B cell (primary cell): ENCODE data around the gene CDKN2AIPNL. TPM values are rescaled to one million over a fixed set of nuclear protein-coding genes. Genes with fewer than 3 reads are reported as not detected.

Experiments
- ATAC-seq: fragments of 200-7000 bp; cut with Tn5 transposase; one replicate; pipeline ENCODE4 v1.10.0; 2021; ENCODE audit warnings: low read depth, mild to moderate bottlenecking, moderate number of reproducible peaks, moderate library complexity
- CTCF ChIA-PET: fragments of 350-600 bp; sonication (Branson Sonifier 250); formaldehyde crosslinking; loops from one replicate; lab custom pipeline; 2021; ENCODE audit warnings: antibody characterized with exemption, inconsistent platforms; lab: Charles Lee
- POLR2A ChIA-PET: fragments of 350-600 bp; sonication (Branson Sonifier 250); formaldehyde crosslinking; loops from one replicate; lab custom pipeline; 2021; ENCODE audit warnings: antibody characterized with exemption; lab: Charles Lee
- DNase-seq: peaks from one replicate; pipeline ENCODE4 v3.0.0; 2013
- H2AFZ ChIP-seq: 2 replicates; pipeline ENCODE4 v1.6.1; 2012; ENCODE audit warnings: mild to moderate bottlenecking, low read depth, low read length; ENCODE audit not compliant: insufficient read depth, poor library complexity, severe bottlenecking
- H3K27ac ChIP-seq, 2 donors: 1 replicate in 1 of 2; 2 replicates in 1 of 2; pipeline ENCODE4 v1.5.1; 2012 to 2013; ENCODE audit warnings: low read length in 2 of 2, mild to moderate bottlenecking in 2 of 2, moderate library complexity in 1 of 2
- H3K27me3 ChIP-seq, 4 experiments: fragments of 200-600 bp in 1 of 4; sonication (generic) in 1 of 4; replicated peaks in 1 of 4; 1 replicate in 2 of 4; 2 replicates in 2 of 4; pipeline versions ENCODE4 v1.6.1 to v1.7.0; 2013 to 2016; ENCODE audit warnings: low read length in 3 of 4, mild to moderate bottlenecking in 2 of 4, mixed read lengths in 1 of 4, moderate library complexity in 1 of 4; ENCODE audit not compliant: insufficient read depth in 4 of 4, control insufficient read depth in 3 of 4; ENCODE audit errors: control extremely low read depth in 1 of 4
- H3K36me3 ChIP-seq, 2 experiments: replicated peaks in 1 of 2; 1 replicate in 1 of 2; 2 replicates in 1 of 2; pipeline versions ENCODE4 v1.6.1 to v1.7.1; 2013; ENCODE audit warnings: low read length in 1 of 2; ENCODE audit not compliant: insufficient read depth in 2 of 2, control insufficient read depth in 1 of 2; ENCODE audit errors: control extremely low read depth in 1 of 2, extremely low read depth in 1 of 2
- H3K4me1 ChIP-seq, 2 donors: fragments of 200-600 bp in 1 of 2; sonication (generic) in 1 of 2; 1 replicate in 1 of 2; 2 replicates in 1 of 2; pipeline versions ENCODE4 v1.5.1 to v1.6.1; 2013 to 2017; ENCODE audit warnings: low read length in 2 of 2; ENCODE audit not compliant: control insufficient read depth in 2 of 2, insufficient read depth in 2 of 2
- H3K4me2 ChIP-seq: replicated peaks from 2 replicates; pipeline ENCODE3; 2012; ENCODE audit warnings: mild to moderate bottlenecking, low read depth, low read length; ENCODE audit not compliant: poor library complexity, severe bottlenecking
- H3K4me3 ChIP-seq, 5 experiments: fragments of 200-600 bp in 1 of 5; sonication (generic) in 1 of 5; 1 replicate in 3 of 5; 2 replicates in 2 of 5; pipeline versions ENCODE4 v1.5.1 to v1.7.0; 2011 to 2016; ENCODE audit warnings: low read length in 4 of 5, mild to moderate bottlenecking in 4 of 5, low read depth in 2 of 5, control low read depth in 1 of 5, moderate library complexity in 1 of 5; ENCODE audit not compliant: insufficient read depth in 1 of 5; ENCODE audit errors: control extremely low read depth in 1 of 5, extremely low read depth in 1 of 5
- H3K79me2 ChIP-seq: fragments of 200-600 bp; sonication (generic); one replicate; pipeline ENCODE4 v1.6.0; 2016; ENCODE audit warnings: low read length; ENCODE audit not compliant: control insufficient read depth, insufficient read depth
- H3K9ac ChIP-seq: fragments of 200-600 bp; sonication (generic); 2 replicates; pipeline ENCODE4 v1.6.1; 2017; ENCODE audit warnings: mild to moderate bottlenecking, low read length, moderate library complexity
- H3K9me3 ChIP-seq, 3 donors: one replicate each; pipeline versions ENCODE4 v1.6.1 to v1.7.1; 2013; ENCODE audit warnings: low read length in 2 of 3; ENCODE audit not compliant: control insufficient read depth in 2 of 3, insufficient read depth in 1 of 3; ENCODE audit errors: control extremely low read depth in 1 of 3
- H4K20me1 ChIP-seq: 2 replicates; pipeline ENCODE4 v1.6.0; 2012; ENCODE audit warnings: mild to moderate bottlenecking, low read length; ENCODE audit not compliant: insufficient read depth, control insufficient read depth, poor library complexity, severe bottlenecking
- H3K27ac Mint-ChIP-seq: one replicate; pipeline ENCODE4 v1.8.0; 2021; ENCODE audit warnings: mixed read lengths
- H3K27me3 Mint-ChIP-seq: one replicate; pipeline ENCODE4 v1.8.0; 2021; ENCODE audit warnings: mixed read lengths
- H3K4me1 Mint-ChIP-seq: one replicate; pipeline ENCODE4 v1.8.0; 2021; ENCODE audit warnings: mixed read lengths
- H3K4me3 Mint-ChIP-seq: one replicate; pipeline ENCODE4 v1.8.0; 2021; ENCODE audit warnings: mixed read lengths
- H3K9me3 Mint-ChIP-seq: one replicate; pipeline ENCODE4 v1.8.0; 2022; ENCODE audit warnings: mixed read lengths; ENCODE audit not compliant: insufficient read depth
- EZH2 ChIP-seq: IDR thresholded peaks from 2 replicates; pipeline ENCODE4 v1.6.1; 2012; ENCODE audit warnings: borderline replicate concordance, low read depth, mild to moderate bottlenecking, moderate library complexity, low read length; ENCODE audit not compliant: insufficient read depth, poor library complexity, severe bottlenecking
- WGBS: methylation state at CpG from one replicate; pipeline ENCODE4 v1.1.5; 2013; ENCODE audit warnings: missing lambda C conversion rate; ENCODE audit not compliant: insufficient coverage; 5-methylcytosine and 5-hydroxymethylcytosine counted together
- intact Hi-C: fragments of 100-400 bp; cut with micrococcal nuclease; formaldehyde crosslinking; loops from one replicate; pipeline ENCODE4 v1.10.0; 2022
- polyA plus RNA-seq: library from polyadenylated mRNA; depleted of rRNA; stranded (reverse); fragments of >200 nt; gene quantifications from 2 replicates; pipeline ENCODE4 v1.2.3, GENCODE V29; 2012
- total RNA-seq, 2 donors: library from RNA; stranded (reverse); fragments of 120-200 nt in 1 of 2; gene quantifications; 1 replicate in 1 of 2; 2 replicates in 1 of 2; pipeline versions ENCODE4 v1.2.3 to v1.2.4, GENCODE V29; 2013 to 2022
- TF ChIP-seq, protein P1 (sequence below): fragments of 200-600 bp; IDR thresholded peaks from one replicate; pipeline ENCODE4 v1.8.0; 2022; ENCODE audit warnings: antibody characterized with exemption, mild to moderate bottlenecking

The CDKN2AIPNL gene
- total and polyA plus RNA-seq, 2 donors (not counting 1 experiment from before 2014, with no cell fraction given) = 11.2 to 17.2 TPM

DNA sequence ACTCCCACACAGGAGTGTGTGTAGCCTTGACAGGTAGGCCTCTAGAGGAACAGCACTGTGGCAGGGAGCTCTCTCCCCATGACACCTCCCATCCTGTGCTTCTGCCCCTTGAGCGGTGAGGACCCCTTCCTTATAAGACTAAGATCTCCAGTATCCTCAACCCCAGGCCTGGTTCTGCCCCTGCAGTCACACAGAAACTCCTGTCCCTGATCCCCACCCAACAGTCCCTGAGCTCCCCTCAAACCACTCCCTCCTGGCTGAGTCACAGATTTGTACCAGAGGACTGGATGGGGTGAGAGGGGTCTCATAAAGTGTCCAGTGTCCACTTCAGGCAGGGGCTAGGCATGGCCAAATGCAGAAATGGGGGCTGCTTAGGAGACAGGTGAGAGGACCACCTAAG is 47.8 kb upstream of the CDKN2AIPNL start:
- no peak overlapping the region for H3K4me2 ChIP-seq
- H3K27me3 ChIP-seq = no peaks in the 10 kb centered on the region
- no peaks in the 10 kb centered on the region for H3K27me3 Mint-ChIP-seq
- no peak overlapping the region for H2AFZ ChIP-seq
- TF ChIP-seq, protein P1, sequence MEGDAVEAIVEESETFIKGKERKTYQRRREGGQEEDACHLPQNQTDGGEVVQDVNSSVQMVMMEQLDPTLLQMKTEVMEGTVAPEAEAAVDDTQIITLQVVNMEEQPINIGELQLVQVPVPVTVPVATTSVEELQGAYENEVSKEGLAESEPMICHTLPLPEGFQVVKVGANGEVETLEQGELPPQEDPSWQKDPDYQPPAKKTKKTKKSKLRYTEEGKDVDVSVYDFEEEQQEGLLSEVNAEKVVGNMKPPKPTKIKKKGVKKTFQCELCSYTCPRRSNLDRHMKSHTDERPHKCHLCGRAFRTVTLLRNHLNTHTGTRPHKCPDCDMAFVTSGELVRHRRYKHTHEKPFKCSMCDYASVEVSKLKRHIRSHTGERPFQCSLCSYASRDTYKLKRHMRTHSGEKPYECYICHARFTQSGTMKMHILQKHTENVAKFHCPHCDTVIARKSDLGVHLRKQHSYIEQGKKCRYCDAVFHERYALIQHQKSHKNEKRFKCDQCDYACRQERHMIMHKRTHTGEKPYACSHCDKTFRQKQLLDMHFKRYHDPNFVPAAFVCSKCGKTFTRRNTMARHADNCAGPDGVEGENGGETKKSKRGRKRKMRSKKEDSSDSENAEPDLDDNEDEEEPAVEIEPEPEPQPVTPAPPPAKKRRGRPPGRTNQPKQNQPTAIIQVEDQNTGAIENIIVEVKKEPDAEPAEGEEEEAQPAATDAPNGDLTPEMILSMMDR = no peak
- TF ChIP-seq EZH2 = no peak
- H3K9ac ChIP-seq = no peak overlapping the region
- no peak for ATAC-seq
- no peak overlapping the region for H3K27ac ChIP-seq
- POLR2A ChIA-PET = interaction anchor here (0.7 kb wide), 1 partner anchor 8 kb away, joined by 3 read pairs; no protein-coding TSS in a partner anchor
- WGBS = 100% methylated on average over 1 of the region's 1 CpG
- no peaks in the 10 kb centered on the region for H3K36me3 ChIP-seq
- peaks cover 9 to 11% of the 10 kb centered on the region in 2 donors for H3K4me1 ChIP-seq
- no peaks in the 10 kb centered on the region for H3K79me2 ChIP-seq
- H3K4me1 Mint-ChIP-seq = peaks cover 16% of the 10 kb centered on the region
- H4K20me1 ChIP-seq = no peaks in the 10 kb centered on the region
- peaks cover 0 to 4% (median 0%) of the 10 kb centered on the region in 3 donors for H3K9me3 ChIP-seq
- H3K4me3 Mint-ChIP-seq = no peak overlapping the region
- H3K4me3 ChIP-seq = no peak overlapping the region
- intact Hi-C loops = no loop called here
- no peak overlapping the region for H3K27ac Mint-ChIP-seq
- CTCF ChIA-PET = interaction anchor here (1.0 kb wide), 1 partner anchor 64 kb away, joined by 3 read pairs; no protein-coding TSS in a partner anchor
- DNase-seq = no peak
- H3K9me3 Mint-ChIP-seq = no peaks in the 10 kb centered on the region

DNA sequence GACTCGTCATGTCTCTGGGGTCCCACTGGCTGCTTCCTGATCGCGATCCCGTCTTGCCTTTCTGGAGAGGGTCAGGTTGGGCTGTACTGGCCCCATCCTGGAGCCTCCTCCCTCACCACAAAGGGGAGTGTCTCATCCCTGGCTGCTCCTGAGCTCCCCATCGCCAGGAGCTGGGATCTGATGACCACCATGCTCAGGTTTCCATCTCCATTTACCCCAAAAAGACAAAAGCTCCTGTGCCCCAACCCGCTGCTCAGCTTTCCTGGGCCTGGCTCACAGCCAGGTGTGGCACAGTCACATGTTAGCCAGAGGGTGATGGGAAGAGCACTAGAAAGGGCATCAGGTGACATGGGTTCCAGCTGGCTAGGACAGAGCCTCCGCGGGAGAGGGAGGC is 47.3 kb upstream of the CDKN2AIPNL start:
- Histone ChIP-seq H4K20me1 (no peaks in the 10 kb centered on the region), H3K4me2 (no peak overlapping the region), H3K79me2 (no peaks in the 10 kb centered on the region), H3K36me3 (no peaks in the 10 kb centered on the region), H3K9me3 (peaks cover 0 to 4% (median 0%) of the 10 kb centered on the region in 3 donors), H3K9ac (no peak overlapping the region), H3K27me3 (no peaks in the 10 kb centered on the region), H3K4me3 (no peak overlapping the region), H2AFZ (no peak overlapping the region), H3K4me1 (peaks cover 4 to 6% of the 10 kb centered on the region in 2 donors), H3K27ac (no peak overlapping the region)
- H3K4me1 Mint-ChIP-seq = peaks cover 12% of the 10 kb centered on the region
- no peak overlapping the region for H3K27ac Mint-ChIP-seq
- 94% methylated on average over 8 of the region's 8 CpGs for WGBS
- H3K27me3 Mint-ChIP-seq = no peaks in the 10 kb centered on the region
- POLR2A ChIA-PET = no interaction called here
- no peak overlapping the region for H3K4me3 Mint-ChIP-seq
- intact Hi-C loops = no loop called here
- TF ChIP-seq EZH2 = no peak
- TF ChIP-seq, protein P1 = no peak
- H3K9me3 Mint-ChIP-seq = no peaks in the 10 kb centered on the region
- ATAC-seq = no peak
- no peak for DNase-seq
- CTCF ChIA-PET = interaction anchor here (1.0 kb wide), 1 partner anchor 65 kb away, joined by 3 read pairs; no protein-coding TSS in a partner anchor
